ENCODE data around the gene EVI5L. TPM values are rescaled to one million over a fixed set of nuclear protein-coding genes. Genes with fewer than 3 reads are reported as not detected.
"Not testable (repeated sequence)": the region's sequence is repeated elsewhere in the genome, so short reads cannot be mapped to it uniquely, and the experiment has no call there.

Gene EVI5L
- 10 to 100 TPM; 14.1 to 17.9 (median 15.5) TPM for polyA plus RNA-seq (ENCODE audit: insufficient read length in 3 of 3)

DNA sequence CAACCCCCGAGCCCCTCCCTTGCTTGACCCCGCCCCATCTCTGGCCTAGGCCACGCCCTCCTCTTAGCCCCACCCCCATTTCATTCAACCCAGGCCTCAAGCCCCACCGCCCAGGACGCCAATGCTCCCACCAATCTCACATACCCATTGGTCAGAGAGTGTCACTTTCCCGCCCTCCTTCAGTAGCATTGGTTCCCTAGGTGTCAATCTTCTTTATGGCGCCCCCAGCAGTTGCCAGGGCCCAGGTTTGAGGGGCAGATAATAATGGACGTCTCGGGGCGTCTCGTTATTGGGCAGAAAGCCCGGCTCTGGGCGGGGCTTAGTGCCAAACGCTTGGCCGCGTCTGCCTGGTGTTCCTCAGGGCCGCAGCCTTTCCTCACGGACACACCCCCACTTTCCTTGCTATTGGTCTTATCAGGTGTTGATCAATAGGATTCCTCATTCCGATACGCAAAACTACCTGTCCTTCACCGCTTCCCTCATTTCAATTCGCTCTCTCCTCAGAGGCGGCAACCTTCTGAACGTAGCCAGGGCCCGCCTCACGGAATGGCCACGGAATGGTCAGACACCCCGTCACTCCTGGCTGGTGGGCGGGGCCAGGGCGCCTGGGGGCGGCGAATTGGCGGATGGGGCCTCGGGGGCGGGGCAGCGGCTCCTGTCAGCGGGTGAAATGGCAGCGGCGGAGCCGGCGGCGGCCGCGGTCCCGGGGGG, at the start of gene EVI5L:
TSS of gene EVI5L (plus strand) at position 658 of the 711 bp plus-strand sequence. CDS start 16,325 bp downstream, outside the sequence.
- DNase-seq (ENCODE audit: low read depth in 3 of 3, low spot score in 2 of 3): peak; percentile 99

DNA sequence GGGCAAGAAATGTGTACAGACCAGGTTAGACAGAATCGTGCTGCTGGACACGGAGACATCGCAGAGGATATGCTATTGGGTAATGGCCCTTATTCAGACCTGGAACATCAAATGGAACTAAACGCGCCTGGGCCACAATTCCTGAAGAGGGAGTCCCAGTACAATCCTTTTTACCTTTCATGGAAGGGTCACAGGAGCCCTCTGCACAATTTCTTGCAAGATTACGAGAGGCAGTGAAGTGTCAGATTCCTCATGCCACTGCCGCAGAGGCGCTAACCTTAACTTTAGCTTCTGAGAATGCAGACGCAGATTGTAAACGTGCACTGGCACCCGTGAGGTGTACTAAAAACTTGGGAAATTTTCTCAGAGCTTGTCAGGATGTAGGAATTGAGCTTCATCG, 48.9 kb upstream of the EVI5L start:
- no peak for DNase-seq (ENCODE audit: low read depth in 3 of 3, low spot score in 2 of 3)

GRCh38 chr19:7783991-7784423, 46.0 kb upstream of the EVI5L start:
- DNase-seq (ENCODE audit: low read depth in 3 of 3, low spot score in 2 of 3): no peak

- no peak for DNase-seq (ENCODE audit: low read depth in 3 of 3, low spot score in 2 of 3)
Observed at GRCh38 chr19:7784856-7785255, 45.2 kb upstream of the EVI5L start.

- DNase-seq (ENCODE audit: low read depth in 3 of 3, low spot score in 2 of 3): no peak
Observed at GRCh38 chr19:7787141-7787540, 42.9 kb upstream of the EVI5L start.

DNA sequence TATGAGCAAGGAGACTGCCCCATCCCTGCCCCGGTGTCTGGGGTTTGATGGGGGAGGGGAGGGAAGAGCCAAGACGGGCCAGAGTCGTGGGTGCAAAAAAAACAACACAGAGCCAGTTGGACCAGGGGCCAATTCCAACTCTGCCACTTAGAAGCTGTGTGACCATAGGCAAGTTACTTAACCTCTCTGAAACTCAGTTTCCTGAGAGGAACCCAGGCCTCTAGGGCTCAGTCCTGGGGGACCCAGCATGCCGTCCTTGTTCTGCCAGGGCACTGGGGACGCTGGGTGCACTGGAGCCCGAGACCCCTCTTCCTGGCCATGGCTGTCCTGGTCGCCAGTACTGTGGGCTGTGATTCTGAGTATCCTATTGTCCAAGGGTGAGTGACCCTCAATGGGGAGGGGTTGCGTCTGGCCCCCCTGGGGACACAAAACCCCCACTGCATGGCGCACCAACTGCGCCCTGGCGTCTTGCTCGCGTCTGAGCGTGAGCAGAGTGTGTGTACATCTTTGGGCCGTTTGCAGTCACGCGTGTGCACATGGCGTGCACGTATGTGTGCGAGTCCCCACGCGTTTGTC, 42.3 kb upstream of the EVI5L start:
- no peak for DNase-seq (ENCODE audit: low read depth in 3 of 3, low spot score in 2 of 3)

DNA sequence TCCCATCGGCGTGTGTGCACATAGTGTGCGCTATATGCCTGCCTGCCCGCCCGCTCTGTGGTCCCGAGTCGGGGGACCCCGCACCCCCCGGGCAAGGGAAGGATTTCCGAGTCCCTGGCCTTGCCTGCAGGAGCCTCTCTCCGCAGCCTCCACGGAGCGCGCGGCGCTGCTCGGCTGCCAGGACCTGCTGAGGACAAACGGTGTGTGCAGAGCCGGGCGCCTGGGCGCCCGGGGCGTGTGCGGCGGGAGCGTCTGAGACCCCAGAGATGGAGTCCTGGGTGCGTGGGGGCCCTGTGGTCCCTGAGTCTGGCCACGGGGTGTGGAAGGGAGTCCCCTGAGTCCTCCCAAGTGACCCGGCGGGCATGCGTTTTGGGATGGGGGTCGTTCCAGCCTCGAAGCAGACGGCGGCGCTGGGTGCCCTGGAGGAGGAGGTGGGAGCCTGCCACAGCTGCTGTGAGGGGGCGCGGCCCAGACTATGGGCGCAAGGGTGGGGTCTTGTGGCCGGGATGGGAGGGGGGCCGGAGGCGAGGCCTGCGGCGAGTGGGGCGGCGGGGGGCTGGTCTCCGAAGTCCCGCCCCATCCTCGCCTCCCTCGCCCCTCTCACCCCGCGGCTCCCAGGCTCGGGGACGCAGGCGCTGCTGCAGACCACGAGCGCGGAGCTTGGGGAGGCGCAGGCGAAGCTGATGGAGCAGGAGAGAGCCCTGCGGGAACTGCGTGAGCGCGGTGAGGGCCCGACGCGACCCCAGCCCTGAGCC, 41.7 kb upstream of the EVI5L start:
- DNase-seq (ENCODE audit: low read depth in 3 of 3, low spot score in 2 of 3): no peak

DNA sequence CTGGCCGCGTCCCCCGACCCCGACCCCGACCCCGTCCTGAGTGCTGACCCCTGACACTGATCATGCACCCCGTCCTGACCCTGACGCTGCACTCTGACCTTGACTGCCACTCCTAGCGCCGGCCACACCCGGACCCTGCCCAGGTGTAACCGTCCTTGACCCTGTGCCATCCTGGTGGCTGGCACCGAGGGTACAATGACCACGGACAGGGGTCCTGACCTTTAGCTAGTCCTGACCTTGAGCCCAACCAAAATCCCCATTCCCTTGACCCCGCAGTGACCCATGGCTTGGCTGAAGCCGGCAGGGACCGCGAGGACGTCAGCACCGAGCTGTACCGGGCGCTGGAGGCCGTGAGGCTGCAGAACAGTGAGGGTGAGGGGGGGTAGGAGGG, 41.1 kb upstream of the EVI5L start:
- no peak for DNase-seq (ENCODE audit: low read depth in 3 of 3, low spot score in 2 of 3)

DNA sequence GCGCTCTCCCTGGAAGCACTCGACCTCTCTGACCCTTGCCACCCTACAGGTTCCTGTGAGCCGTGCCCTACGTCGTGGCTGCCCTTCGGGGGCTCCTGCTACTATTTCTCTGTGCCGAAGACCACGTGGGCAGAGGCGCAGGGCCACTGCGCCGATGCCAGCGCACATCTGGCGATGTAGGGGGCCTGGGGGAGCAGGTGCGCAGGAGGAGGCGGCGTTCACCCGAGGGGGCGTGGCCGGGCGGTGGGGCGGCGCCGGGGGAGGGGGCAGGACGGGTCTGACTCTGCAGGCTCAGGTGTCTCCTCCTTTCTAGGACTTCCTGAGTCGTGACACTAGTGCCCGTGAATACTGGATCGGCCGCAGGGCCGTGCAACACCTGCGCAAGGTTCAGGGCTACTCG, 40.6 kb upstream of the EVI5L start:
- DNase-seq (ENCODE audit: low read depth in 3 of 3, low spot score in 2 of 3): no peak

GRCh38 chr19:7790416-7790815, 39.6 kb upstream of the EVI5L start:
- DNase-seq (ENCODE audit: low read depth in 3 of 3, low spot score in 2 of 3): no peak

DNA sequence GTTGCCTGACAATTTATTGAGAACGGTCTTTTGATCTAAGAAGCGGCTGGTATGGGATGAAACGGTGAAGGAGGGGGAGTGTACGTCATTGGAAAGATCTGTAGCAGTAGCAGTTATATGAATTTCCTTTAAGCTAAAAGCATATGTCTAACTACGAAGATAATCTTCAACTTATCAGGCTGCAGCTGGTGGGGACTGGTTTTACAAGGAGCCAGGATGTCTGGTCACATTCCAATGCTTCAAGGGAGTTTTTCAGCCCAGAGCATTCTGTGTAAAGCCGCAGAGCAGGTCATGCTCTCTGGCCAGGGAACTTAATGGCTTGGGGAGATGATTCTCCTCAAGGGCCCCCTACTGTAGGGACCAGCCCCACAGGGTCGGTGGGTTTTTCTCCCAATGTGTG, 37.7 kb upstream of the EVI5L start:
- DNase-seq (ENCODE audit: low read depth in 3 of 3, low spot score in 2 of 3): no peak

GRCh38 chr19:7792701-7793100, 37.3 kb upstream of the EVI5L start:
- not testable (repeated sequence) for DNase-seq (ENCODE audit: low read depth in 3 of 3, low spot score in 2 of 3)

GRCh38 chr19:7793493-7793892, 36.5 kb upstream of the EVI5L start:
- DNase-seq (ENCODE audit: low read depth in 3 of 3, low spot score in 2 of 3): no peak

DNA sequence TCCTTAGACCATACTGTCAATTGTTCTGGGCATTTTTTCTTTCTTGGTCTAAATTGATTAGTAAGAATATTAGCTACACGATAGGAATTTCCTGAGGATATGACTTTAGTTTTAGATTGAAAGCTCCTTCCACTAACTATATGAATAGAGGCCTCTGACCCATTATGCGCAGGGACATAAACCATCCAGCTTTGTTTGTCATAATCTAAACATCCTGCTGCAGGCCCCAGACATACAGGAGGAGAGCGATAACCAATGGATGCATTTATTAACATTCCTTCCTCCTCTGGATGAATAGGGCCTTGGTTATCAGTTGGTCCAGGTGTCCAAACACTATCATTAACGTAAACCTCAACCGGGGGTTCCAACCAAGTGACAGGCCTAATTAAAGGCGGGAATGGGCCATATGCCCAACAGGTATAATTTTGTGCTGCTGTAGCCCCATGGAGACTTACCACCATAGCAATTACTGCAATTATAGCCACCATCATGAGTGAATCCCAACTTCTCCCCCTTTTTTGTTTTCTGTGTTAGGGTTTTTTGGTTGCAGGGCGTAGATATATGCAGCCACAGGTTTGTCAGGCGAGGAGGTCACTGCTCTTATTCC, 34.4 kb upstream of the EVI5L start:
- no peak for DNase-seq (ENCODE audit: low read depth in 3 of 3, low spot score in 2 of 3)

- DNase-seq (ENCODE audit: low read depth in 3 of 3, low spot score in 2 of 3): peak; percentile 67 to 77 (median 72)
Observed at GRCh38 chr19:7799640-7800355, 30.2 kb upstream of the EVI5L start.

DNA sequence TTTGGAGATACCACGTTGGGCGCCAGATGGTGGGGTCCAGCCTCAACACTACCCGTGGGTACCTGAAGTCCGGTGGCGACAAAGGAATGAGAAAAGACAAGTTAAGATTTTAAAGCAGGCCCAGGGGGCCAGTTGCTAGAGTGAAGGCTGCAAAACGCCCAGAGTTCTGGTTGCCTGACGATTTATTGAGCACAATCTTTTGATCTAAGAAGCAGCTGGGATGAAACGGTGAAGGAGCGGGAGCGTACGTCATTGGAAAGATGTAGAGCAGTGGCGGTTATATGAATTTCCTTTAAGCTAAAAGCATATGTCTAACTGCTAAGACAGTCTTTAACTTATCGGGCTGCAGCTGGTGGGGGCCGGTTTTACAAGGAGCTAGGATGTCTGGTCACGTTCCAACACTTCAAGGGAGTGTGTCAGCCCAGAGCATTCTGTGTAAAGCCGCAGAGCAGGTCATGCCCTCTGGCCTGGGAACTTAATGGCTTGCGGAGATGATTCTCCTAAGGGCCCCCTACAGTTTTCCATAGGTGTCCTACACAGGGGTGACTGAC, 28.9 kb upstream of the EVI5L start:
- no peak for DNase-seq (ENCODE audit: low read depth in 3 of 3, low spot score in 2 of 3)

- DNase-seq (ENCODE audit: low read depth in 3 of 3, low spot score in 2 of 3): no peak
Observed at GRCh38 chr19:7806234-7806633, 23.8 kb upstream of the EVI5L start.

GRCh38 chr19:7806876-7807275, 23.1 kb upstream of the EVI5L start:
- DNase-seq (ENCODE audit: low read depth in 3 of 3, low spot score in 2 of 3): no peak

DNA sequence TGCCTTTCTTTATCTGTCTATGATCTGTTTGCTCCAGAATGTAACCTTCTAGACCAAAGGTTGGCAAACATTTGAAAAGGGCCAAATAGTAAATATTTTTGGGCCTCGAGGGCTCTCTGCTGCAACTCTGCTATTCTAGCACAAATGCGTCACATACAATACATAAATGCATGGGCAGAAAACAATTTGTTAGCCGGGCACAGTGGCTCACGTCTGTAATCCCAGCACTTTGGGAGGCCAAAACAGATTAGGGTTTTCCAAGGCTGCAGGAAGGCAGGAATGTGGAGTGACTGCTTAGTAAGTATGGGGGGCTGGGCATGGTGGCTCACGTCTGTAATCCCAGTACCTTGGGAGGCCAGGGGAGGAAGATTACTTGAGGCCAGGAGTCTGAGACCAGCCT, 21.9 kb upstream of the EVI5L start:
- DNase-seq (ENCODE audit: low read depth in 3 of 3, low spot score in 2 of 3): no peak

GRCh38 chr19:7811989-7812388, 18.0 kb upstream of the EVI5L start:
- DNase-seq (ENCODE audit: low read depth in 3 of 3, low spot score in 2 of 3): no peak
